Epithelial cell of proximal tubule (primary cell): ENCODE data around the gene POLR3H. TPM values are rescaled to one million over a fixed set of nuclear protein-coding genes. Genes with fewer than 3 reads are reported as not detected.

Experiments used
- DNase-seq: peaks from one replicate; pipeline ENCODE4 v3.0.0-alpha.2; 2011; ENCODE audit warnings: low read depth
- H3K4me3 ChIP-seq: 2 replicates; pipeline ENCODE4 v1.5.1; 2011; ENCODE audit warnings: low read depth, mild to moderate bottlenecking, low read length
- CTCF ChIP-seq: conservative IDR thresholded peaks from 2 replicates; pipeline ENCODE4 v1.5.1; 2012; ENCODE audit warnings: low read depth, mild to moderate bottlenecking, low read length
- total RNA-seq: library from RNA; depleted of rRNA; stranded (reverse); fragments of >200 nt; gene quantifications from 2 replicates; pipeline ENCODE4 v1.2.3, GENCODE V29; 2015

Gene POLR3H
- total RNA-seq, 1 donor from 2014 or later = 9.5 TPM

GRCh38 chr22:41517172-41518047 is 26.9 kb downstream of the POLR3H start:
- TF ChIP-seq CTCF = peak; percentile 95
- no peak for DNase-seq
- no peak overlapping the region for H3K4me3 ChIP-seq

- TF ChIP-seq CTCF = no peak
- DNase-seq = no peak
- no peak overlapping the region for H3K4me3 ChIP-seq
Observed at GRCh38 chr22:41516462-41516861, 27.8 kb downstream of the POLR3H start.

GRCh38 chr22:41513391-41513790 is 30.9 kb downstream of the POLR3H start:
- no peak for DNase-seq
- no peak for TF ChIP-seq CTCF
- H3K4me3 ChIP-seq = no peak overlapping the region

- no peak for DNase-seq
- no peak overlapping the region for H3K4me3 ChIP-seq
- TF ChIP-seq CTCF = no peak
Observed at GRCh38 chr22:41512421-41513194, 31.7 kb downstream of the POLR3H start.

- no peak for TF ChIP-seq CTCF
- no peak overlapping the region for H3K4me3 ChIP-seq
- no peak for DNase-seq
Observed at GRCh38 chr22:41511521-41511968, 32.7 kb downstream of the POLR3H start.

GRCh38 chr22:41508770-41509170 is 35.5 kb downstream of the POLR3H start:
- TF ChIP-seq CTCF = peak; percentile 20
- no peak for DNase-seq
- H3K4me3 ChIP-seq = no peak overlapping the region
